Activated CD8-positive, alpha-beta T cell treated with anti-CD3 and anti-CD28 coated beads for 36 hours (primary cell): Measurements from ENCODE around the gene LETM1. TPM values are rescaled to one million over a fixed set of nuclear protein-coding genes. Genes with fewer than 3 reads are reported as not detected.

Experiments used
- ATAC-seq: fragments of 200-7000 bp; cut with Tn5 transposase; one replicate; pipeline ENCODE4 v1.10.0; 2021; ENCODE audit warnings: mild to moderate bottlenecking, moderate library complexity
- CTCF ChIA-PET: fragments of 350-600 bp; sonication (Branson Sonifier 250); formaldehyde crosslinking; loops from one replicate; lab custom pipeline; 2021; ENCODE audit warnings: antibody characterized with exemption; lab: Charles Lee
- POLR2A ChIA-PET: fragments of 350-600 bp; sonication (Branson Sonifier 250); formaldehyde crosslinking; loops from one replicate; lab custom pipeline; 2021; ENCODE audit warnings: antibody characterized with exemption; lab: Charles Lee
- DNase-seq: peaks from one replicate; pipeline ENCODE4 v3.0.0-alpha.2; 2020
- H3K27ac Mint-ChIP-seq: one replicate; pipeline ENCODE4 v1.8.0; 2021; ENCODE audit warnings: mild to moderate bottlenecking, mixed read lengths
- H3K27me3 Mint-ChIP-seq: one replicate; pipeline ENCODE4 v1.8.0; 2021; ENCODE audit warnings: mixed read lengths
- H3K36me3 Mint-ChIP-seq: one replicate; pipeline ENCODE4 v1.8.0; 2021; ENCODE audit warnings: low read depth, mixed read lengths
- H3K4me1 Mint-ChIP-seq: one replicate; pipeline ENCODE4 v1.8.0; 2021; ENCODE audit warnings: low read depth, mixed read lengths
- H3K4me3 Mint-ChIP-seq: one replicate; pipeline ENCODE4 v1.8.0; 2021; ENCODE audit warnings: mild to moderate bottlenecking, moderate library complexity, mixed read lengths
- H3K9me3 Mint-ChIP-seq: one replicate; pipeline ENCODE4 v1.8.0; 2021; ENCODE audit warnings: mixed read lengths
- intact Hi-C: fragments of 100-400 bp; cut with micrococcal nuclease; formaldehyde crosslinking; loops from one replicate; pipeline ENCODE4 v1.10.0; 2022
- total RNA-seq, 2 experiments: library from RNA; stranded (reverse); gene quantifications; one replicate each; pipeline ENCODE4 v1.2.3, GENCODE V29; 2021
- TF ChIP-seq, protein P1 (sequence below): fragments of 200-600 bp; IDR thresholded peaks from one replicate; pipeline ENCODE4 v1.8.0; 2022; ENCODE audit warnings: antibody characterized with exemption, mild to moderate bottlenecking

The LETM1 gene
- total RNA-seq, 2 experiments from 2014 or later, result 49.4 to 53.2 TPM

DNA sequence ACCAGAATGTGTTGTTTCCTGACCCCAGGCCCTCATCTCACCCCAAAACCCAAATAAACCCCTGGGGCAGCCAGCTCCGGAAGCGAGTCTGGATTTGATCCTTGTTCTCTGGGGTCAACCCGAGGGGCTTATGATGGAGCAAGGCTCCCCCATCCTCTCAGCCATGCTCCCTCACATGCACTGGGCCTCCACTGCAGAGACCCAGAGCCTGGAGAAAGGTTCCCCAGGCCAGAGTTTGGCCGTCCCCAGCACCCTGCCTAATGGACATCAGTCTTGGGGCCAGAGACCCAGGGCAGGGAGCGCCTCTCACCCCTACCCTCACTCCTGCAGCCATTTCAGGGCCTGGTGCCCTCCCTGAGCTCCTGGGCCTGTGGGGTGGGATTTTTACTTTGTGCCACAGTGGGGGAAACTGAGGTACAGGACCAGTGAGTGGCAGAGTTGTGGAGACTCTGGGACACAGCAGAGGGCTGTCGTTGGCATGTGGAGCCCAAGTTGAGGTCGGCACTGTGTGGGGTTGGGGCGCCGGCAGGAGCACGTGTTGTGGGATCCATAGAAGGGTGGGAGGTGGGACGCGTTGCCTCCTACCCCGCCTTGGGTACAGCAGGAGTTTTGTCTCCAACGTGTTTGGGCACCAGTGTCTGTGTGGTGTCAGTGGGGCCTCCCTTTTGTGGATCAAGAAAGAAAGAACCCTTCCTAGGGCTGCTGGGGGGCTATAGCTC is 59.3 kb downstream of the LETM1 start:
- POLR2A ChIA-PET, result no interaction called here
- TF ChIP-seq, protein P1, sequence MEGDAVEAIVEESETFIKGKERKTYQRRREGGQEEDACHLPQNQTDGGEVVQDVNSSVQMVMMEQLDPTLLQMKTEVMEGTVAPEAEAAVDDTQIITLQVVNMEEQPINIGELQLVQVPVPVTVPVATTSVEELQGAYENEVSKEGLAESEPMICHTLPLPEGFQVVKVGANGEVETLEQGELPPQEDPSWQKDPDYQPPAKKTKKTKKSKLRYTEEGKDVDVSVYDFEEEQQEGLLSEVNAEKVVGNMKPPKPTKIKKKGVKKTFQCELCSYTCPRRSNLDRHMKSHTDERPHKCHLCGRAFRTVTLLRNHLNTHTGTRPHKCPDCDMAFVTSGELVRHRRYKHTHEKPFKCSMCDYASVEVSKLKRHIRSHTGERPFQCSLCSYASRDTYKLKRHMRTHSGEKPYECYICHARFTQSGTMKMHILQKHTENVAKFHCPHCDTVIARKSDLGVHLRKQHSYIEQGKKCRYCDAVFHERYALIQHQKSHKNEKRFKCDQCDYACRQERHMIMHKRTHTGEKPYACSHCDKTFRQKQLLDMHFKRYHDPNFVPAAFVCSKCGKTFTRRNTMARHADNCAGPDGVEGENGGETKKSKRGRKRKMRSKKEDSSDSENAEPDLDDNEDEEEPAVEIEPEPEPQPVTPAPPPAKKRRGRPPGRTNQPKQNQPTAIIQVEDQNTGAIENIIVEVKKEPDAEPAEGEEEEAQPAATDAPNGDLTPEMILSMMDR, result no peak
- Mint-ChIP-seq H3K36me3 (no peaks in the 10 kb centered on the region), H3K27me3 (peaks cover 12% of the 10 kb centered on the region), H3K27ac (no peak overlapping the region), H3K4me3 (no peak overlapping the region), H3K4me1 (no peaks in the 10 kb centered on the region), H3K9me3 (no peaks in the 10 kb centered on the region)
- no peak for DNase-seq
- CTCF ChIA-PET, result interaction anchor here (1.1 to 1.5 kb wide), 5 partner anchors 13 to 102 kb away, joined by 3 to 4 read pairs (median 3); no protein-coding TSS in a partner anchor
- ATAC-seq, result no peak
- intact Hi-C loops, result no loop called here

DNA sequence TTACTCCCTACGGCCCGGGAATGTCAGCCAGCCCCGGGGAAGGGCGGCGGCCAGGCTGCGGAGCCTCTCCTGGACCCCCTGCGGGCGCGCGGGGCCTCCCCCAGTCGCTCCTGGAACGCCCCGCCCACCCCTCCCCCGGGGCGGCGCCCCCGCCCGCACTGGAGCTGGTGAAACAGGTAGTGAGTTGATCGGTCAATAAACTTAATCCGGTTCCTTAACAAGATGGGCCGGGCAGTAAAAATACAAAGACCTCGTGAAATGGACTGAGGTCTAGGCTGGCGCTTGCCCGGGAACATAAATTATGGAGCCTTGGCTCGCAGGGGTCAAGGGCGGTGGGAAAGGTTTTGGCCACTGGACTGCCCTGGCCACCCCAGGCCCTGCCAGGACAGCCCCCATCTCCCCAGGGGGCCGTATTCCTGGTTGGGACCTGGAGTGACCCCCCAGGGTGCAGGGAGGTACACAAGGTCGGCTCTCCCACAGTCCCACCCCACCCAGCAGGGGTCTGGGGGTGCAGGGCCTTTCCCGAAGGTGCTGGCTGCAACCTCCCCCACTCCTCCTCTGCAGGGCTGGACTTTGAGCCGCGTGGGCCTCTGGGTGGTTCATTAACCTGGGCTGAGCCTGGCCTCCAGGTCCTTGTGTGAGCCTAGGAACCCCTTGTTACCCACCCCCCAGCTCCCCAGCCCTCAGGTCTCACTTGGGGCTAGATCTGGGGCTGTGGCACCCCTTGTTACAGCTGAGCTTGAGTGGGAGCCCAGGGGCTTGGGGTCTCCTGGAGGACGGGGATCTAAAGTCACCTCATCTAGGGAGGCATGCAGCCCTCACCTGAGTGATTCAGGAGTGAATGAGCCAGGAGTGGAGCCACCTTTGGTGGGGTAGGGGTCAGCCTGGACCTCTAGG is 60.4 kb downstream of the LETM1 start:
- Mint-ChIP-seq H3K27ac (no peak overlapping the region), H3K27me3 (peaks cover 12% of the 10 kb centered on the region), H3K36me3 (no peaks in the 10 kb centered on the region), H3K9me3 (no peaks in the 10 kb centered on the region), H3K4me3 (no peak overlapping the region), H3K4me1 (no peaks in the 10 kb centered on the region)
- POLR2A ChIA-PET, result interaction anchor here (1.0 to 1.2 kb wide), 3 partner anchors 9 to 51 kb away, joined by 3 read pairs; no protein-coding TSS in a partner anchor
- TF ChIP-seq, protein P1, result no peak
- ATAC-seq (no peak), DNase-seq (no peak)
- CTCF ChIA-PET, result interaction anchor here (0.8 to 1.8 kb wide), 10 partner anchors 14 to 103 kb away, joined by 3 to 5 read pairs (median 3); no protein-coding TSS in a partner anchor
- intact Hi-C loops, result no loop called here

DNA sequence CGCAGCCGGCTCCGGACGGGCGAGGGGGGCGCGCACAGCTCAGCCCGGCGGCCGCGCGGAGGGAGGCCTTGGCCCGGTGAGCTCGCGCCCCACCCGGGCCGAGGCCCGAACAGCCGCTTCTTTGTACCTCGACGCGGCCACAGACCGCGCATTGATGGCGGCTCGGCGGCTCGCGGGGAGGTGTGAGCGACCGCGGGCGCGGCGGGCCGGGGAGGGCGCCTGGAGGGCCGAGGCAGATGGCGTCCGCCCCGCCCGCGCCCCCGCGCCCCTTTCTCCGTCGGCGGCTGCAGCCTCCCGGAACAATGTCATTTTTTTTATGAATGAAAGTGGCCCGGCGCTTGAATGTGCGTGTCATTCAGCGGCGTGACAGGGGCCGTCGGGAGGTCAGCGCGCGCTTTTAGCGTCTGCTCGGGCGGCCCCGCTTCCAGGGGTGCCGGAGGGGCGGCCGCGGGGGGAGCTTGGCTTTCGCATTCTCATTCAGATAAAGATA is 61.1 kb downstream of the LETM1 start:
- H3K36me3 Mint-ChIP-seq, result no peaks in the 10 kb centered on the region
- DNase-seq (peak; percentile 34), ATAC-seq (peak; percentile 12)
- H3K27ac Mint-ChIP-seq, result no peak overlapping the region
- POLR2A ChIA-PET, result interaction anchor here (1.0 to 1.2 kb wide), 4 partner anchors 8 to 50 kb away, joined by 3 read pairs; no protein-coding TSS in a partner anchor
- TF ChIP-seq, protein P1, result no peak
- intact Hi-C loops, result no loop called here
- H3K9me3 Mint-ChIP-seq, result no peaks in the 10 kb centered on the region
- no peak overlapping the region for H3K4me3 Mint-ChIP-seq
- no peaks in the 10 kb centered on the region for H3K4me1 Mint-ChIP-seq
- peaks cover 12% of the 10 kb centered on the region for H3K27me3 Mint-ChIP-seq
- CTCF ChIA-PET, result interaction anchor here (0.8 to 1.8 kb wide), 6 partner anchors 20 to 105 kb away, joined by 3 to 5 read pairs (median 4); no protein-coding TSS in a partner anchor

DNA sequence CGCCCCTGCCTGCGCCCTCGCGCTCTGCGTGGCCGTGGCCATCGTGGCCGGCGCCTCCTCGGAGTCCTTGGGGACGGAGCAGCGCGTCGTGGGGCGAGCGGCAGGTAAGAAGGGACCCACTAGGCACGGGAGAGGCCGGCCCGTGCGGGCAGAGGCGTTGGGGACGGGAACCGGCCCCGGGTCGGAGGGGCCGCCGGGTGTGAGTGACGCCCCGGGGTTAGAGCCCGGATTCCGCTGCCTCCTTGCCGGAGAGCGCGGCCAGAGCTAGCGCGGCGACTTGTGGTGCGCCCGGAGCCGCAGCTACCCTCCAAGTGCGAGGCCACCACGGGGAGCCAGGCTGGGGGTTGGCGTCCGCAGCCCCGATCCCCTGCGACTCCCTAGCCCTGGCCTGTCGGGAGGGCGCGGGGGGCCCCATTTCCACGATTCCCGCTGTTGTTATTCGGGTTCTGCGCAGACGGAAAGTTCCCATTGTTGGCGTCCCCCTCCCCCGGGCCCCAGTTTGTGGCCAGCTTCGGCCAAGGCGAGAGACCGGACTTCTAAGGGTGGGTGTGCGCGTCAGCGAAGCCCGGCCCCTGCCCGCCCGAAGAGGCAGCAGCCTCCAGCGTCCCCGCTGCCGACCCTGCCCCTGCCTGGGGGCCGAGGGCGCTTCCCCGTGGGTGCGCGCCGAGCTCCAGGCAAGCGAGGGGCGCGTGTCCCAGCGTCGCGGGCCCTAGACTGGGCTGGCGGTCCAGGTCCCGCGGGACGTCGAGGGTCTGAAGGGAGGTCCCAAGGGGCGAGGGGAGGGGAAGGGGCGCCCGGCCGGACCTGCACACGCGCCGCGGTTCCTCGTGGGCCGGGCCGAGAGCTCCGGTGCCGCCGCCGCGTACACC is 61.8 kb downstream of the LETM1 start:
- TF ChIP-seq, protein P1, result no peak
- Mint-ChIP-seq H3K27me3 (peaks cover 12% of the 10 kb centered on the region), H3K4me3 (no peak overlapping the region), H3K4me1 (no peaks in the 10 kb centered on the region), H3K9me3 (no peaks in the 10 kb centered on the region), H3K27ac (no peak overlapping the region), H3K36me3 (no peaks in the 10 kb centered on the region)
- POLR2A ChIA-PET, result interaction anchor here (0.6 to 1.2 kb wide), 5 partner anchors 11 to 448 kb away, joined by 3 read pairs; no protein-coding TSS in a partner anchor
- ATAC-seq (no peak), DNase-seq (no peak)
- CTCF ChIA-PET, result interaction anchor here (0.8 to 1.8 kb wide), 7 partner anchors 21 to 106 kb away, joined by 3 to 5 read pairs (median 3); no protein-coding TSS in a partner anchor
- intact Hi-C loops, result no loop called here
